GM12801 (cell line): Measurements from ENCODE around the gene UBE2U.

Source experiments
- TF ChIP-seq, protein P1 (sequence below): IDR thresholded peaks from one replicate; pipeline ENCODE4 v1.5.1; 2011; ENCODE audit warnings: control low read depth; ENCODE audit not compliant: insufficient read length; ENCODE audit errors: extremely low read depth

The UBE2U gene

DNA sequence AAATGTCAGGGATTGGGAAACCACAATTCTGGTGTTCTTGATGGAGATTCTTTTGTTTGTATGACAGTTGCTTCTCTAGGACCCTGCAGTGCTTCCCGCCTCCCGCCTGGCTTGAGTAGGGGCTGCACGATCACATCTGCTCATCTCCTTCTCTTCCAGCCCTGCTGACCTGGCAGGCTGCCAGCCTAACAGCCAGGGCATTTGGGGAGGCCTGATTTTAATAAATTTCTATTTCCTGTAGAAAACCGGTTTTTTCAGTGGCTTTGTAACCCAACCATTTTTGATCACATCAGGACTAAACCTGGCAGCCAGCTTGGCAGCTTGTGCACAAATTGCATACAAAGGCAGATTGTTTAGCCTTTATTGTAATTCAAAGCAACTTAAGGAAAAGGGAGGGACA lies 78.9 kb downstream of the UBE2U start:
- TF ChIP-seq, protein P1, sequence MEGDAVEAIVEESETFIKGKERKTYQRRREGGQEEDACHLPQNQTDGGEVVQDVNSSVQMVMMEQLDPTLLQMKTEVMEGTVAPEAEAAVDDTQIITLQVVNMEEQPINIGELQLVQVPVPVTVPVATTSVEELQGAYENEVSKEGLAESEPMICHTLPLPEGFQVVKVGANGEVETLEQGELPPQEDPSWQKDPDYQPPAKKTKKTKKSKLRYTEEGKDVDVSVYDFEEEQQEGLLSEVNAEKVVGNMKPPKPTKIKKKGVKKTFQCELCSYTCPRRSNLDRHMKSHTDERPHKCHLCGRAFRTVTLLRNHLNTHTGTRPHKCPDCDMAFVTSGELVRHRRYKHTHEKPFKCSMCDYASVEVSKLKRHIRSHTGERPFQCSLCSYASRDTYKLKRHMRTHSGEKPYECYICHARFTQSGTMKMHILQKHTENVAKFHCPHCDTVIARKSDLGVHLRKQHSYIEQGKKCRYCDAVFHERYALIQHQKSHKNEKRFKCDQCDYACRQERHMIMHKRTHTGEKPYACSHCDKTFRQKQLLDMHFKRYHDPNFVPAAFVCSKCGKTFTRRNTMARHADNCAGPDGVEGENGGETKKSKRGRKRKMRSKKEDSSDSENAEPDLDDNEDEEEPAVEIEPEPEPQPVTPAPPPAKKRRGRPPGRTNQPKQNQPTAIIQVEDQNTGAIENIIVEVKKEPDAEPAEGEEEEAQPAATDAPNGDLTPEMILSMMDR = no peak

DNA sequence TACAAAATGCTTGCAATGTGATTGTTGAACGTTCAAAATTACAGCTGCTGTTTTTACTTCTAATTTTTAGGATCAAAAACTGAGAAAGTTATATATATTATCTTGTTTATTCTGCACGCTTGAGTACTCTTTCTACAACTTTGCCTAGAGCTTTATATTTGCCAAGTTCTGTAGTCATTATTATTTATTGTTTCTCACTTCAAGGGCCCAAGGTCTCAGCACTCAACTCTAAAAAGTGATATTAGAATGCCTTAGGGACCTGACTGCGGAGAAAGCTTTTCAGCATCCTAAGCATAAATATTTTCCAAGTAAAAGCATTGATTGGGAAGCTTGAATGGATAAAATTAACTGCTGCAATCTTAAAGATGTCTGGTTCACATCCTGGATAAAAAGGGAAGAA lies 83.6 kb downstream of the UBE2U start:
- TF ChIP-seq, protein P1 = no peak

DNA sequence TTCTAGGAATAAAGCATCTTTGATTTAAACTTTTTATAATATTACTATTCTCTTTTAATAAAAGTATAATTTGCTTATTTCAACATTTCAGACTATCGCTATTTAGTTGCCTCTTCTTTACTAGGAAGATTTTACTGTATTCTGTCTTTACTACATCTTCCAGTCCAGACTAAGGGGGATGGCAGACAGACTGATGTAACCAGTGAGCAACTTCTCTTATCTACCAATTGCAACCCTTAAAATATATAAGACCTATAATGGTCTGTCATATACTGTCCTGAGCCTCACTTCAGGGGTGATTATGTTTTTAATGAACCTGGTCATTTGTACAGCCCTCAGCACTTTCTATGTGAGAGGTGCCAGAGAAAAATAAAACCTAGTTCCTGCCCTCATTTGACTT lies 87.0 kb downstream of the UBE2U start:
- TF ChIP-seq, protein P1 = no peak

DNA sequence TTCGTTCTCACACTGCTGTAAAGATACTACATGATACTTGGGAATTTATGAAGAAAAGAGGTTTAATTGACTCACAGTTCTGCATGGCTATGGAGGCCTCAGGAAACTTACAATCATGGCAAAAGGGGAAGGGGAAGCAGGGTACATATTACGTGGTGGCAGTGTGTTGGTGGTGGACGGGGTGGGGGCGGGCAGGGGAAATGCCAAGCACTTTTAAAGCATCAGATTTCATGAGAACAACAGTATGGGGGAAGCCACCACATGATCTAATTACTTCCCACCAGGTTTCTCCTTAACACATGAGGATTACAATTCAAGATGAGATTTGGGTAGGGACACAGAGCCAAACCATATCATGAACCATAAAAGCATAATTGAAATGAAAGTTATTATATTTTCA lies 88.5 kb downstream of the UBE2U start:
- TF ChIP-seq, protein P1 = no peak

DNA sequence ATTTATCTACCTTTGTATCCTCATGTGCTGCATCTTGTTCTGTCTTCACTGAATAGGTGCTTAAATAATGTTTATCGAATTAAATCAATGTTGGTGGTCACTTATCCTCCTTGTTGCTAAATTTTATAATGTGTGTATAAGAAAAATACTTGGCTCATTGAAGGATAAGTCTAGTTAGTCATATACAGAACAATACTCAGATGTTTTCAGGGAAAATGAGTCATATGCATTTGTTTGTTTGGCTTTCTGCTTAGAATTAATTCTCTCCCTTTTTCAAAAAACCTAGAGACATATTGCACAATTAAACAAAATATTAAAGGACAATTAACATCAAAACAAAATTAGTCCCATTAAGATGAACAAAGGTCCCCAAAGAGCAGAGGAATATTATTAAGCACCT lies 89.0 kb downstream of the UBE2U start:
- TF ChIP-seq, protein P1 = no peak

DNA sequence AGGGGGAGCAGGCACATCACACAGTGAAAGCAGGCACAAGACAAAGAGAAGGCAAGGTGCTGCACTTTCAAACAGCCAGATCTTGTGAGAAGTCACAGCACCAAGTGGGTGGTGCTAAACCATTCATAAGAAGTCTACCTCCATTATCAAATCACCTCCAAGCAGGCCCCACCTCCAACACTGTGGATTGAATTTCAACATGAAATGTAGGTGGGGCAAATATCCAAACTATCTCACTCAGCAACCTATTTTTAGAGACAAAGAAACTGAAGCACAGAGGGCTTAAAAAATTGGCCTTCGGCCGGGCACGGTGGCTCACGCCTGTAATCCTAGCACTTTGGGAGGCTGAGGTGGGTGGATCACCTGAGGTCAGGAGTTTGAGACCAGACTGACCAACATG lies 90.4 kb downstream of the UBE2U start:
- TF ChIP-seq, protein P1 = no peak

DNA sequence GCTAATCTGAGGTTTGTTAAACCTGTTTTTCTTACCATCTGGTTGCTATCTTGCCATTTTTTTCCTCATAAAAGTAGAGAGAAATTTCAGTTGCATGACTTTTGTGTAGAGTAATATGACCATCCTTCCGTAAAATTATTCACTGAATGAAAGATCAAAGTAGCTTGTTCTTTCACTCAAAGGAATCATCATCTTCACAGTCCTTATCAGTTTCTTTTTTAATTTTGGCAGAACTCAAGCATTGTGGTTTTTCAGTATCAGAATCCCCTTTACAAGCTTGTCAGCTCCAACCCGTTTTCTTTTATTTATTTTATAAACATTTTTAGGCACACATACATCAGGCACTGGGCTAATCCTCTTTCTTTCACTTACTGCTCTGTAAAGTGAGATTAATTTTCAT lies 91.7 kb downstream of the UBE2U start:
- TF ChIP-seq, protein P1 = no peak

DNA sequence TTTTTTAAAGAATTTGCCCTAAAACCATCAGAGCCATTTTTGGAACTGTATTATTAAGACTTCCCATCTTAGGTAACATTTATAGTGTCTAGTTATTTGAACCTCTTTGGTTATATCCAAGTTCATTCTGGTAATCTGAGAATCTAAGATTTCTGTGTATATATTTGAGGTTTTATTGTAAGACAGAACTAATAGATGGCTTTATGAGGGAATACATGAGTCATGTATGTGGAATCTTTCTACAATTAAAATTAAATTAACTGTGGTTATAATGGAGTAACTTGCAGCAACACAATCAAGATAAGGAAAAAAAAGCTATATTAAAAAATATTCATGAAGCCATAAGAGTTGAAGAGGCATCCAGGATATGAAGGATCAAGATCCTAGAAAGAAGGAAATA lies 92.1 kb downstream of the UBE2U start:
- TF ChIP-seq, protein P1 = no peak
